Stimulated activated CD4-positive, alpha-beta T cell treated with anti-CD3 and anti-CD28 coated beads, Interleukin-12 subunit alpha, Interleukin-12 subunit beta, amount 100 ng/mL, for 48 hours (primary cell): Measurements from ENCODE around the gene MYH14.

Experiments
- DNase-seq, 3 donors: peaks; one replicate each; pipeline ENCODE4 v3.0.0-alpha.2; 2020; ENCODE audit warnings: low read depth in 2 of 3, low spot score in 1 of 3

Gene MYH14

DNA sequence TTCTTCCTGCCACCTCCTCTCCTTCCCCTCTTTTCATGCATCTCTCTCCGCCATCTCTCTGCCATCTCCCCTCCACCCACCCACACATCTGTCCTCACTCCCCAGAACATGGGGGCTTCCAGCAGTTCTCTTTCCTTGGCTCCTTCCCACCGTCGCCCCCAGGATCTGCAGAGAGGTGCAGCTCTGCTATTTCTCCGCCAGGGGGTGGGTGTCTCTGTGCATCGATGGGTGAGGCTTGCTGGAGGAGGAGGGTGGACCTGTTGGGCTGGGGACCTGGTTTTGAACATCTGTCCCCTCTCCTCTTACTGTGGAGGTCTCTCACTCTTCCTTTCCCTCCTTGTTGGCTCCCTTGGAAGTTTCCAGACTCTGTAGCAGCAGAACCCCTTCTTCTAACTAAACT is 51.7 kb downstream of the MYH14 start:
- DNase-seq, result no peak

DNA sequence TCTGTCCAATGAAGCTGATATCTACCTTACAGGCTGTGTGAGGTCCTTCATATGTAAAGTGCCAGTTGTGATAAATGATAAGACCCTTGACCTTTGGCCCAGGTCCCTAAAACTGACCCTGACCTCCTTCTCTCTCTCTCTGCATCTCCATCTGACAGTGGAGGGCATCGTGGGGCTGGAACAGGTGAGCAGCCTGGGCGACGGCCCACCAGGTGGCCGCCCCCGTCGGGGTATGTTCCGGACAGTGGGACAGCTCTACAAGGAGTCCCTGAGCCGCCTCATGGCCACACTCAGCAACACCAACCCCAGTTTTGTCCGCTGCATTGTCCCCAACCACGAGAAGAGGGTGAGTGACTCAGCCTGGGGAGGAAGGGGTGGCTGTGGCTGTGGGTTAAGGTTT is 53.7 kb downstream of the MYH14 start:
- no peak for DNase-seq

DNA sequence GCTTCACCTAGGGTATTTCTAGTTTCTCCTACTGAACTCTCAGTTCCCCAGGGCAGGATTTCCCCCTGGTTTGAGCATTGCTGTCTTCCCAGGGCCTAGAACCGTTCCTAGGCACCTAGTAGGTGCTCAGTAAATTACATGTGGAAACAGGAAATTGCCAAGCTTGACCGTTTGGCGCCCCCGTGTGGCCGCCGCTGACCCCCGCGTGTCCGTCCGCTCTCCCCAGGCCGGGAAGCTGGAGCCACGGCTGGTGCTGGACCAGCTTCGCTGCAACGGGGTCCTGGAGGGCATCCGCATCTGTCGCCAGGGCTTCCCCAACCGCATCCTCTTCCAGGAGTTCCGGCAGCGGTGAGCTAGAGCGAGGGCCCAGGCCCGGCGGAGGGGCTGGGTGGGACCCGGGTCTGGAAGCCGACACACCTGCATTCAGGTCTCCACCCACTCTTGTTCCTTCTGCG is 55.5 kb downstream of the MYH14 start:
- DNase-seq, result peak in 1 of 3 donors; percentile 14

DNA sequence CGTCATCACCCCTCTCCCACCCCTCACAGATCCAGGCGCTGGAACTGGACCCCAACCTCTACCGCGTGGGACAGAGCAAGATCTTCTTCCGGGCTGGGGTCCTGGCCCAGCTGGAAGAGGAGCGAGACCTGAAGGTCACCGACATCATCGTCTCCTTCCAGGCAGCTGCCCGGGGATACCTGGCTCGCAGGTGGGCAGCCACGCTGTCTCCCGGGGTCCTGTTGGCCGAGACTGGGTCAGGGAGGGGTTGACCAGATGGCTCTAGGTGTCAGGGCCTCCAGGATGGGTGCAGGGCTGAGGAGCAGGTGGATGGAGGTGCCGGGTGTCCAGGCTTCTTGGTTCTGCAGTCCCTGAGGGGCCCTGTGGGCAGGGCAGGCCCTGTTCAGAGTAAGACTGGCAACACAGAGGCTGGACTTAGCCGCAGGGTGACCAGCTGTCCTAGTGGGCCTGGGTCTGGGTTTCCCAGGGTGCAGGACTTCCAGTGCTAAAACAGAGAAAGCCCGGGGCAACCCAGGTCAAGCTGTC is 58.1 kb downstream of the MYH14 start:
- DNase-seq, result no peak

DNA sequence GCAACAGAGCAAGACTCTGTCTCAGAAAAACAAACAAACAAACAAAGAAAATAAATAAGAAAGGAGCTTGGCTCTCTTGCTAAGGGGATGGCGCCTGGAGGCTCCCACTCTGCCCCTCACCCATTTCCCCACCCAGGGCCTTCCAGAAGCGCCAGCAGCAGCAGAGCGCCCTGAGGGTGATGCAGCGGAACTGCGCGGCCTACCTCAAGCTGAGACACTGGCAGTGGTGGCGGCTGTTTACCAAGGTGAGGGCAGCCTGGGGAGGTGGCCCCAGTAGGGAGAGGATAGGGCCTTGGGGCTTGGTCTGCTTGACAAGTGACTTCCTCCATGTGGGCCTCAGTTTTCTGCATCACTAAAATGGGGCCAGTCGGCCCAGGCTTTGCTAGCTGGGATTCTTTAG is 59.8 kb downstream of the MYH14 start:
- no peak for DNase-seq

DNA sequence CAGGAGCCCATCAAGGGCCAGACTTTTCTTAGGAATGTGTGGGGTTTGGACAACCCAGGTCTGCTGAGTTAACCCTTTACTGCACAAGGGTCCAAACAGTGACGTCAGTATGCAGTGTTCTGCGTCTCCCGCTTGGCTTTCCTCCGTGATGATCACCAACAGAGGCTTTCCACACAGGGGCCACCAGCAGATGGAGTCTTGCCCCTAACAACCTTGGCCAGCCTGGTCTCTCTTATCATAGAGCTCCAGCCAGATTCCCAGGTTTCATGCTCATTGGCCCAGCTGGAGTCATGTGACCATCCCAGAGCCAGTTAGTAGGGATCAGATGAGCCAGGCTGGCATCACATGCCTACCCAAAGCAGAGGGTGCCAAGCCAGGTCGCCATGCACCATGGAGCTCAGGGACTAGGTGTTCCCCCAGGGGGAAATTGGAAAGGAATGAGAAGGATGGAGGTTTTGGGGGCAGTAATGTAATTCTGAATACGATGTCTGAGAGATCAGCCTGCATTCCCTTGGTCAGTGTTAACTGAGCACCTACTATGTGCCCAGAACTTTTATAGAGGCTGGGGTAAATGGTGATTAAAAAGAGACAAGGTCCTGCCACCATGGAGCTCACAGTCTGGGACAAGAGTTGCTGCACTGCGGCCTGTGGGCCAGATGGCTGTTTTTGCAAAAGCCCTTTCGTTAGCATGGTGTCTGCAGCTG is 61.2 kb downstream of the MYH14 start:
- DNase-seq, result no peak

DNA sequence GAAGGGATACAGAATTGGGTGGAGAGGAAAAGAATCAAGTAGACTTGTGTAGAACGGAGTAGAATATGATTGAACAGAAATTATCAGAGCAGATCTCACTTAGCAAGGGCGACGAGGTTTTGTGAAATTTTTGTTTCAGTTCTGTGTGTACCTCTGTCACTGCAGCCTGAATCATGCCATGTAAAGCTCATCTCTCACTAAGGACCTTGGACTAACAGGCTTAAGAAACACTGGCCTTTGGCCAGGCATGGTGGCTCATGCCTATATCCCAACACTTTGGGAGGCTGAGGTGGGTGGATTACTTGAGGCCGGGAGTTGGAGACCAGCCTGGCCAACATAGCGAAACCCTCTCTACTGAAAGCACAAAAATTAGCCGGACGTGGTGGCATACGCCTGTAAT is 62.6 kb downstream of the MYH14 start:
- no peak for DNase-seq

DNA sequence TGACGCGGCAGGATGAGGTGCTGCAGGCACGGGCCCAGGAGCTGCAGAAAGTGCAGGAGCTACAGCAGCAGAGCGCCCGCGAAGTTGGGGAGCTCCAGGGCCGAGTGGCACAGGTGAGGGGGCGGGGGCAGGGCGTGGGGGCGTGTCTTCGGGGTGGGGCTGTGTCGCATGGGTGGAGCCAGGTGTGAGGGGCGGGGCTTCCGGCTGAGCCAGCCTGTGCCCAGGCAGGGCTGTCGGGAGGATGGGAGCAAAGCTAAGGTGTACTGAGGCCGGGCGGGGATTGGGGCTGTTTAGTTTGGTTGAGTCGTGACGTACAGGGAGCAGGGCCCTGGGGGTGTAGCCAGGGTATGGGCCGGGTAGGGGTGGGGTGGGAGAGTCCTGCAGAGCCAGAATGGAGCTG is 63.5 kb downstream of the MYH14 start:
- DNase-seq, result peak in 2 of 3 donors; percentile 16 to 20

DNA sequence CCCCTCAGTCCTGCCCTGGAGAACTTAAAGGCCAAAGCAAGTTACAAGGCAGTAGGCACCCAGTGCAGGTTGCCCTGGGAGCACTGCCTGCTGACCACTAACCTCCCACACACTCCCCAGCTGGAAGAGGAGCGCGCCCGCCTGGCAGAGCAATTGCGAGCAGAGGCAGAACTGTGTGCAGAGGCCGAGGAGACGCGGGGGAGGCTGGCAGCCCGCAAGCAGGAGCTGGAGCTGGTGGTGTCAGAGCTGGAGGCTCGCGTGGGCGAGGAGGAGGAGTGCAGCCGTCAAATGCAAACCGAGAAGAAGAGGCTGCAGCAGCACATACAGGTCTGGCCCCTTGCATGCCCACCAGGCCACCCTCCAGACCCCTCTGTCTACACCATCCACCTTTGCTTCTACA is 64.6 kb downstream of the MYH14 start:
- DNase-seq, result no peak

DNA sequence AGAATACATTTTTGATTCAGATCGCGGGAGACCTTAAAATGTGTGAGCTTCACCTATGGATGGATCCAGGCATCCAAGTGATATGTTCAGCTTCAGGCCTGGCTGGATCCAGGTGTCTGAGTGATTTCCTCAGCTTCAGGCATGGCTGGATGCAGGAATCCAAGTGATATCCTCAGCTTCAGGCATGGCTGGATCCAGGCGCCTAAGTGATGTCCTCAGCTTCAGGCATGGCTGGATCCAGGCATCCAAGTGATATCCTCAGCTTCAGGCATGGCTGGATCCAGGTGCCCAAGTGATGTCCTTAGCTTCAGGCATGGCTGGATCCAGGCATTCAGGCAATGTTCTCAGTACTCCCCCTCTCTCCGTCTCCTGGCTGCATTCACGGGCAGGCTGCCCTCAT is 65.1 kb downstream of the MYH14 start:
- DNase-seq, result no peak

DNA sequence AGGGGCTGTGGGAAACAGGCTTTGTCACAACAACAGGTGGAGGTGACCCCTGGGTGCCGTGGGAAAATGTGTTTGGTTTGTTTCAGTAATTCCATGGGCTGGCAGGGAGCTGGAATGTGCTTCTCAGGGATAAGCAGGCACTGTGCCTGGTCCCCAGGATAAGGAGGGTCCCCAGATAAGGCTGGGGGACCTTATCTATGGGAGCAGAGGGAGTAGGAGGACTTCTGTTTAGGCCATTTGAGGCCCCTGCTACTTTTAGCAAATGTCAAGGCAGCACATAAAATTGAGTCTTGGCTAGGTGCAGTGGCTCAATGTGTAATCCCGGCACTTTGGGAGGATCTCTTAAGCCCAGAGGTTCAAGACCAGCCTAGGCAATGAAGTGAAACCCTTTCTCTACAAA is 66.2 kb downstream of the MYH14 start:
- DNase-seq, result no peak

DNA sequence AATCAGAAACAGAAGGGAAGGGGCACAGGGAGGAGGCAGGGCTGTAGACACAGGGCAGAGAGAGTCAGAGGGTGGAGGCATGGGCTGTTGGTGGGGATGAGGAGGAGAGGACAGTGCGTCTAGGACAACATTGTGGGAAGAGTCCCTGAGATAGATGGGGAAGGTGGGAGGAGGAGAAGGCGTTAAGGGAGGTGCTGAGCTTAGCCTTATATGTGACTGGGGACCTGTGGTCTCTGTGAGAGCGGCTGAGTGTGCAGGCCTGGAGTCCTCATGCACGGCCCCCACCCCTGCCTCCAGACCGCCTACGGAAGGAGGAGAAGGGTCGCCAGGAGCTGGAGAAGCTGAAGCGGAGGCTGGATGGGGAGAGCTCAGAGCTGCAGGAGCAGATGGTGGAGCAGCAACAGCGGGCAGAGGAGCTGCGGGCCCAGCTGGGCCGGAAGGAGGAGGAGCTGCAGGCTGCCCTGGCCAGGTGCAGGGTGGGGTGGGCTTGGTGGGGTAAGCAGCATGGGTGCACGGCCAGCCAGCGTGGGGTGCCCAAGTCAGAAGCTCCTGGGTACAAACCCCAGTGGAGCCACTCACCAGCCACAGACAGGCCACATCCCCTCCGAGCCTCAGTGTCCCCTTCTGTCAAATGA is 69.0 kb downstream of the MYH14 start:
- DNase-seq, result no peak

DNA sequence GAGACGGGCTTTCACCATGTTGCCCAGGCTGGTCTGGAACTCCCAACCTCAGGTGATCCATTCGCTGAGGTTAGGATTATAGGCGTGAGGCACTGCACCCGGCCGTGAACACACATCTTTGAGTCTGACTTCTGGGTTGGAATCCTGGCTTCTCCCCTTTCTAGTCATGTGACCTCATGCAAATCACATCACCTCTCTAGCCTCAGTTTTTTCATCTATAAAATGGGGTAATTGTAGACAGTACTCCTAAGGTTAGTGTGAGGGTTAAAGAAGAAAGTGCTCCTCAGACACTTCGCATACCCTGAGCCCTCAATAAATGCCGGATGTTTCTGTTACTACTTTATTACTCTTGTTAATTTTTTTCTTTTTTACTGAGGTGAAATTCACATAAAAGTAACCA is 70.4 kb downstream of the MYH14 start:
- no peak for DNase-seq

DNA sequence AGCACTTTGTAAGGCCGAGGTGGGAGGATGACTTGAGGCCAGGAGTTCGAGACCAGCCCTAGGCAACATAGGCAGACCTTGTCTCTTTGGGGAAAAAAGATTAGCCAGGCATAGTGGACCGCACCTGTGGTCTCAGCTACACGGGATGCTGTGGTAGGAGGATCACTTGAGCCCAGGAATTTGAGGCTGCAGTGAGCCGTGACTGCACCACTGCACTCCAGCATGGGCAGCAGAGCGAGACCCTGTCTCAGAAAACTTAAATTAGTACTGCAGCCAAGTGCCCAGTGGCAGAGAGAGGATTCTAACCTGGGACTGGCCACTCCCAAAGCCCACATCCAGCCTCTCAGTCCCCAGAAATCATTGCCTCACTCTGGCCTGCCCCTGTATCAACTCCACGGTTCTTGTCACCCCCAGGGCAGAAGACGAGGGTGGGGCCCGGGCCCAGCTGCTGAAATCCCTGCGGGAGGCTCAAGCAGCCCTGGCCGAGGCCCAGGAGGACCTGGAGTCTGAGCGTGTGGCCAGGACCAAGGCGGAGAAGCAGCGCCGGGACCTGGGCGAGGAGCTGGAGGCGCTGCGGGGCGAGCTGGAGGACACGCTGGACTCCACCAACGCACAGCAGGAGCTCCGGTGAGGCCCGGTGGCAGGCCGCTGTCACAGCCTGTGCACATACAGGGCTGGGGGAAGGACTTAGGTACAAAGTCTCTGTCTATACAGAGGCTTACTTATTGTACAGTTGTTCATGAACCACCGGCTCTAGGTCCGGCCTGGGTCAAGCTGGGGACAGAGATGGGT is 72.4 kb downstream of the MYH14 start:
- DNase-seq, result no peak

DNA sequence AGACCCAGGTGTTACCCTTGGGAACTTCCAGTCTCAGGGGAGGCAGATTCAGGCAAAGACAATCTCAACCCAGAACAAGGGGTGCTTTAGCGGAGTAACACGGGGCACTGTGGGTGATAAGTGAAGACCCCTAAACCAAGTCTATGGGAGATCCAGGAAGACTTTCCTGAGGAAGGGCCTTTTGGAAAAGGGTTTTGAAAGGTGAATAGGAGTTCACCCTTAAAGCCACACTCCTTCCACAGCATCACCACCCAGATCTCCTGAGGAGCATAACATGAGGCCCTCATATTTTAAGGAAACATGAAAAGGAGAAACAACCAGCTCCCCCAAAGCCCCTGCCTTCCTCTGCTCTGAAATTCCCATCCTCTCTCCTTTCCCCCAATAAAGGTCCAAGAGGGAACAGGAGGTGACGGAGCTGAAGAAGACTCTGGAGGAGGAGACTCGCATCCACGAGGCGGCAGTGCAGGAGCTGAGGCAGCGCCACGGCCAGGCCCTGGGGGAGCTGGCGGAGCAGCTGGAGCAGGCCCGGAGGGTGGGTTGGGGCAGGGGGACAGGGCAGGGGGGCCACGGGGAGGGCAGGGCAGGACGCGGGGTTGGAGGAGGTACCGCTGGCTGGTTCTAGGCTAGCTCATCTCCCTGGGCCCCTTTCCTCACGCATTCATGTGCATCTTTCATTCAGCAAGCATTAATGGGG is 73.1 kb downstream of the MYH14 start:
- DNase-seq, result no peak

DNA sequence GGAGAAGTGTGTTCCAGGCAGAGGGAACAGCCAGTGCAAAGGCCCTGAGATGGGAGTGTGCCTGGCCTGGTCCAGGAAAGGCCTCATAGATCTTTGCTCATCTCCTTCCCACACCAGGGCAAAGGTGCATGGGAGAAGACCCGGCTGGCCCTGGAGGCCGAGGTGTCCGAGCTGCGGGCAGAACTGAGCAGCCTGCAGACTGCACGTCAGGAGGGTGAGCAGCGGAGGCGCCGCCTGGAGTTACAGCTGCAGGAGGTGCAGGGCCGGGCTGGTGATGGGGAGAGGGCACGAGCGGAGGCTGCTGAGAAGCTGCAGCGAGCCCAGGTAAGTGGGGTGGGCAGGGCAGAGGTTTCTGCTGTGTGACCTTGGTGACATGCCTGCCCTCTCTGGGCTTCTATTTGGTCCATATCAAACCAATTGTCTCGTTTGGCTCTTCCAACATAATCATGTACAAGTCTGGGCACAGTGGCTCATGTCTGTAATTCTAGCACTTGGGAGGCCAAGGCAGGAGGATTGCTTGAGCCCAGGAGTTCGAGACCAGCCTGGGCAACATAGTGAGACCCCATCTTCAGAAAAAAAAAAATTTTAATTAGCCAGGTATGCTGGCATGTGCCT is 74.7 kb downstream of the MYH14 start:
- no peak for DNase-seq

DNA sequence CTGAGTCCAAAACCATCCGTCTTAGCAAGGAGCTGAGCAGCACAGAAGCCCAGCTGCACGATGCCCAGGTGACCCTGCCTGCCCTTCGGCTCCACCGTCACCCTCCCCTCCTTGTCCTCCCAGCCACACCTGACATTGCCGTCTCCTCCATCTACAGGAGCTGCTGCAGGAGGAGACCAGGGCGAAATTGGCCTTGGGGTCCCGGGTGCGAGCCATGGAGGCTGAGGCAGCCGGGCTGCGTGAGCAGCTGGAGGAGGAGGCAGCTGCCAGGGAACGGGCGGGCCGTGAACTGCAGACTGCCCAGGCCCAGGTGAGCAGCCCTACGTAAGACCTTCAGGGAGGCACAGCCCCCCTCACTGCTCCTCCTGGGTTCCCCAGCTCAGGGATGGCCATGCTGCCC is 76.7 kb downstream of the MYH14 start:
- DNase-seq, result no peak

DNA sequence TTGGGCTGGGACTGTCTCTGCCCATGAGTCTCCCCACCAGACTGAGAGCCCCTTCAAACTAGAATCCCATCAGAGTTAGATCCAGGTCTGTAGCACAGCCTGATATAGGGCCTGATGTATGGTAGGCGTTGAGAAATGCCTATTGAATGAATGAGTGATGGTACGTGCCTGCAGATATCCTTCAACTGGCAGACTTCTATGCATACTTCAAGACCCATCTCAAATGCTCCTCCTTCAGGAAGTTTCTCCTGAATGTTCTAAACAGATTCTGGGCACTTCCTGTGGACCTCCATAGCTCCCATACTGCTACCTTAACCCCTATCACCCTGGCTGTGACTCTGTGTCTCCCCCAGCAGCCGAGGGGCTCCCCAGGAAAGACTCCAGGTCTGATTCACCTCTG is 77.6 kb downstream of the MYH14 start:
- DNase-seq, result no peak

DNA sequence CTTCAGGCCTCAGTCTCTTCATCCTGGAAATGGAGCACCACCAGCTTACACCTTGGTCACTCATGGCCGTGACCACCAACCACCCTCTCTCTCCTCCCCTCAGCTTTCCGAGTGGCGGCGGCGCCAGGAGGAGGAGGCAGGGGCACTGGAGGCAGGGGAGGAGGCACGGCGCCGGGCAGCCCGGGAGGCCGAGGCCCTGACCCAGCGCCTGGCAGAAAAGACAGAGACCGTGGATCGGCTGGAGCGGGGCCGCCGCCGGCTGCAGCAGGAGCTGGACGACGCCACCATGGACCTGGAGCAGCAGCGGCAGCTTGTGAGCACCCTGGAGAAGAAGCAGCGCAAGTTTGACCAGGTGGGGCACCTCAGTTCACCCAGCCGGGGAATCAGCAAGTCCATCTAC is 78.1 kb downstream of the MYH14 start:
- no peak for DNase-seq

DNA sequence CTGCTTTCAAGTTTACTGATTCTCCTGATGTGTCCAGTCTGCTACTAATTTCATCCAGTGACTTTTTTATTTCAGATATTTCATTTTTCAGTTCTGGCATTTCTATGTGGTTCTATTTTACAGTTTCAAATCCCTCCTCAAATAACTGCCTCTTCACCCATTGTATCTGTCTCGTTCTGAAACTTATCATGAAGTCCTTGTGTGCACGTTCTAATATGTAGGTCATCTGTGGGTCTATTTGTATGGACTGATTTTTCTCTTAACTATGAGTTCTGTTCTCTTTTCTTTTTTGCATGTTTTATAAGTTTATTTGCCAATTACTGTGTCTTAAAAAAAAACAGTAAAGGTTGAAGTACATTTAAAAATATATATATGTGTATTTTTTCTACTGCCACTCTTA is 82.4 kb downstream of the MYH14 start:
- DNase-seq, result no peak

DNA sequence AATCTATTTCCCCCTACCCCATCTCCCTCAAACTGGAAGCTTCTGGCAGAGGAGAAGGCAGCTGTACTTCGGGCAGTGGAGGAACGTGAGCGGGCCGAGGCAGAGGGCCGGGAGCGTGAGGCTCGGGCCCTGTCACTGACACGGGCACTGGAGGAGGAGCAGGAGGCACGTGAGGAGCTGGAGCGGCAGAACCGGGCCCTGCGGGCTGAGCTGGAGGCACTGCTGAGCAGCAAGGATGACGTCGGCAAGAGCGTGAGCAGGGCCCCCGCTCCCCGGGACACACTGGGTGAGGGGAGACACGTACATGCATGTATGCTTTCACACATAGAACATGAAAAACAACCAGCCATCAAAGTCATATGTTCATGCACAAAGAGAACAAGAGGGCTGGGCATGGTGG is 83.0 kb downstream of the MYH14 start:
- no peak for DNase-seq
